ENCODE data around the gene GBP4.
"Not testable (repeated sequence)": the region's sequence is repeated elsewhere in the genome, so short reads cannot be mapped to it uniquely, and the experiment has no call there.

GBP4 gene, protein sequence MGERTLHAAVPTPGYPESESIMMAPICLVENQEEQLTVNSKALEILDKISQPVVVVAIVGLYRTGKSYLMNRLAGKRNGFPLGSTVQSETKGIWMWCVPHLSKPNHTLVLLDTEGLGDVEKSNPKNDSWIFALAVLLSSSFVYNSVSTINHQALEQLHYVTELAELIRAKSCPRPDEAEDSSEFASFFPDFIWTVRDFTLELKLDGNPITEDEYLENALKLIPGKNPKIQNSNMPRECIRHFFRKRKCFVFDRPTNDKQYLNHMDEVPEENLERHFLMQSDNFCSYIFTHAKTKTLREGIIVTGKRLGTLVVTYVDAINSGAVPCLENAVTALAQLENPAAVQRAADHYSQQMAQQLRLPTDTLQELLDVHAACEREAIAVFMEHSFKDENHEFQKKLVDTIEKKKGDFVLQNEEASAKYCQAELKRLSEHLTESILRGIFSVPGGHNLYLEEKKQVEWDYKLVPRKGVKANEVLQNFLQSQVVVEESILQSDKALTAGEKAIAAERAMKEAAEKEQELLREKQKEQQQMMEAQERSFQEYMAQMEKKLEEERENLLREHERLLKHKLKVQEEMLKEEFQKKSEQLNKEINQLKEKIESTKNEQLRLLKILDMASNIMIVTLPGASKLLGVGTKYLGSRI

DNA sequence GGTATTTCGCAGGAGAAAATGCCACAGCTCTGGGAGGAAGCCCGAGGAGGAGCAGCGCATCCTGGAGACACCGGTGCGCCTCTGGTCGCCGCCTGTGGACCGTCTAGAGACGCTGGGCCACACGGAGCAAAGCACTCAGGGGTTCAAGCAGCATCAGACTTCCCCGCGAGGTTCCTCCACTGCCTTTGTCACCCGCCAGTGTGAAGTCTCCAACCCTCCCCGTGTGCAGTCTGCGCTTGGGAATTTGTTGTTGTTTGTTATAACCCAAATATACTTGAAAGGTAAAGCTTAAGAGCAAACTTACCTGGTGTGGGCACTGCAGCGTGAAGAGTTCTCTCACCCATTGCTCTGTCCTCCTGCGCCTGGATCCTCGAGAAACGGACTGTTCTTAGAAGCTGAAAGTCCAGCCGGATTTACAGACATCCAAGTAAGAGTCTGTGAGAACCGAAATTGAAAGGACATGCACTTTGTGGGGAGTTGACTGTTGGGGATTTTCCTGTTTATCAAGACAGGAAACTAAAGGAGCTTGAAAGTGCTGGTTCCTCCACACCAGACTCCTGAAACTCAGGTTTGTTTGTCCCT, at the start of gene GBP4:
Gene GBP4 (minus strand): TSS at position 452 of the 582 bp plus-strand sequence. CDS start 108 bp downstream, at position 344.
- DNase-seq: peak; percentile 52

DNA sequence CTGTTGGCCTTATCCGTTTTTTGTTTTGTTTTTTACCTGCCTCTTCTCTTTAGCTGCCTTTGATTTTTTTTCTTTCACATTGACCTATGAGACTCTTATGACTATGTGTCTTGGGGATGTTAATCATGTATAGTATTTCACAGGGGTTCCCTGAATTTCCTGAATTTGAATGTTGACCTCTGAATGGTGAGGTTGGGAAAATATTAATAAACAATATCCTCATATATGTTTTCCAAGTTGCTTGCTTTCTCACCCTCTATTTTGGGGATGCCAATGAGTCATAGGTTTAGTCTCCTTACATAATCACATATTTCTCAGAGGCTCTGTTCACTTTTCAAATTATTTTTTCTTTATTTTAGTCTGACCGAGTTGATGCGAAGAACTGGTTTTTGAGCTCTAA, 44.3 kb upstream of the GBP4 start:
- no peak for DNase-seq

DNA sequence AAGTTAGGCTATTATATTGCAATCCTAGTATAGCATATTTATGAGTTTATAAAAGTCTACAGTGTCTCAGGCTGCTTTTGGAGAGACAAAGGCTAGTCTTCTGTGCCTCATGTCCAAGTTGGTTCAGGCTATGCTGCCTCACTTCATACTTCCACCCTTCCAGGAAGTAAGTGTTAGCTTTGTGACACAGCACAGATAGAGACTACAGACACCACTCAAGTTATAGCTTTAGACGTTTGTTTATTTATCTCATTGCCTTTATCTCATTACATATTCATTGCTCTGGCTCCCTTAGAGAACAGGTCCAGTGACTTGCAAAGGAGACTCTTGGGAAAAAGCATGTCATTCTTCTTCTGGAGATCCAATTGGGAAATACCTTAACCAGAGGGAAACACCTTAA, 22.6 kb upstream of the GBP4 start:
- DNase-seq: no peak

DNA sequence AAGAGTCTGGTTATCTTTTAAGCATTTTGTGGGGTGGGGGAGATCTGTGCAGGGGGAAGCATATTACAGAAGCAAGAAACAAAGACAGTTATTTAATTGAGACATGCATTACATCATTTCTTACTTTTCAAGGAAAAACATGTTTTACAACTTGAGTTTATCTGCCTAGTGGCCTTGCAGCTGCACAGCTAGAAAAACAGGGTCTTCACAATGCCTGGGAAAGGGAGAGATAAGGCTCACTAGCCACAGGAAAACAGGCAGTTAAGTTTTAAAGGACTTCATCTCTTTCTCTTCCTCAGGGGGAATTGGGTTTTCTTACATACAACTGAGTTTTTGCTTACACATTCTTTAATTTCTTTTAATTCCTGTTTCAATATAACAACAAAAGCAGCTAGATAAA, 21.1 kb upstream of the GBP4 start:
- DNase-seq: not testable (repeated sequence)

DNA sequence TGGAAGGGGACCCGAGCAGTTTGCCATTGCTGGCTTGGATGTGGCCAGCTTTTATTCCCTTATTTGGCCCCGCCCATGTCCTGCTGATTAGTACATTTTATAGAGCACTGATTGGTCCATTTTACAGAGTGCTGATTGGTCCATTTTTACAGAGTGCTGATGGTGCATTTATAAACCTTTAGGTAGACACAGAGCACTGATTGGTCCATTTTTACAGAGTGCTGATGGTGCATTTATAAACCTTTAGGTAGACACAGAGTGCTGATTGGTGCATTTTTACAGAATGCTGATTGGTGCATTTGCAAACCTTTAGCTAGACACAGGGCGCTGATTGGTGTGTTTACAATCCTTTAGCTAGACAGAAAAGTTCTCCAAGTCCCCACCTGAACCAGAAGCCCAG, 20.2 kb upstream of the GBP4 start:
- not testable (repeated sequence) for DNase-seq

DNA sequence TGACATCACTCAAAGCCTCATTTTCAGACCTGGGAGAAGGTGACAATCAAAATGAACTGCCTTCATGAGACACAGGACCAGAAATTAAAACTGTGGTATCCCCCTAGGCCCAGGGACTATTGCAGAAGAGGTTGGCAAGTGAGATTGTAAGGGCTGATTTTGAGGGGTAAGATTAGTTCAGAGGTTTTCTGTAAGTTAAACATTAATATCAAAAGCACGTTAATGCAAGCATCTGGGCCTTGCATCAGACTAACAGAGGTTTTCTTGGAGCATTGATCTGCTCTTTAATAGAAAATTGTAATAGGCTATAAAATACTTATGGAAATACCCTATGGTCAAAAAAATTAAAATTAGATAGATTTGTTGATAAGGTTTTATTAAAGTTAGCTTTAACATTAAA, 14.6 kb upstream of the GBP4 start:
- no peak for DNase-seq

DNA sequence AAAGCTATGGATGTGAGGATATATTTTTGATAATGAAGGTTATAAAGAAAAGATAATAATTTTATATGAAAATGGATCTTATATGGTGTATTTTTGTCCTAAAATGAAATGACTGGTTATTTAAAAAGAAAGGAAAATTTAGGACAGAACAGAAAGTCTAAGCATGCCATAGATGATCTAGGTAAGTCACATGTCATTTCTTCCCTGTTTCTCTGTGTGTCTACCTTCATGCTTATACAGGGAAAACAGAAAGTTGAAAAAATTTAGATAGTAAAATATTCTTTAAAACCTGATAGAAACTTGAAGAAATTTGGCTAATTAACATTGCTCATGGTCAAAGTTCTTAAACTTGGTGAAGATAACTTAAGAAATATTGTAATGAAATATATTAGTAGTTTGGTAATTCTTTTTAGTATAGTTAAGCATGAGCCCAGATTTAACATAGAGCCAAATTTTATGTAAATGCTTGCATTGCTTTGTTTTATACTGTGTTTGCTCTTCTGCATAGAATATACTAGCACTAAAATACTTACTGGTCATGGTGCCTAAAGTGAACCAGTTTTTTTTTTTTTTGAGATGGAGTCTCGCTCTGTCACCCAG, 12.4 kb upstream of the GBP4 start:
- no peak for DNase-seq

DNA sequence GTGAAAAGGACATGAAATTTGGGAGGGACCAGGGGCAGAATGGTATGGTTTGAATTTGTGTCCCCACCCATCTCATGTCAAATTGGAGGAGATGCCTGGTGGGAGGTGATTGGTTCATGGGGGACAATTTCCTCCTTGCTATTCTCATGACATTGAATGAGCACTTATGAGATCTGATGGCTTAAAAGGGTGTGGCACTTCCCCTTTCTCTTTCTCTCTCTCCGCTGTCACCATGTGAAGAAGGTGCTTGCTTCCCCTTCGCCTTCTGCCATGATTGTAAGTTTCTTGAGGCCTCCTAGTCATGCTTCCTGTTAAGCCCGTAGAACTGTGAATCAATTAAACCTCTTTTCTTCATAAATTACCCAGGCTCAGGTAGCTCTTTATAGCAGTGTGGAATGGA, 7.6 kb upstream of the GBP4 start:
- DNase-seq: no peak

DNA sequence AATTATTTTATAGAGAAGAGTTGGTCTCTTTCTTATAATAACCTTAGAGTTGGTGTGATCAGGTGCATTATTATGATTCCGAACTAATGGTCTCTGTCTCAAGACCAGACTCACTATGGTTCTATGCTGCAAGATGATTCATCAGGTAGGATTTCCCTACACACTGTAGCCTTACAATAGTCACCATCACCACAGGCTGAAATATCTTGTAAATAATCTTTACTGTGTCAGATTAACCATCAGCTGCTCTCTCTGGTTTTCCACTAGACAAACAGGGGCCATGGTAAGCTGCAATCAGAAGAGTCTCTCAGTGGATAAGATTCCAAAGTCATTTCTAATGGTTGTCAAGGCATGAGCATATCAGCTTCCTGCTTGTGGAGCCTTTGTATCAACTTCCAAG, 4.4 kb upstream of the GBP4 start:
- DNase-seq: no peak

DNA sequence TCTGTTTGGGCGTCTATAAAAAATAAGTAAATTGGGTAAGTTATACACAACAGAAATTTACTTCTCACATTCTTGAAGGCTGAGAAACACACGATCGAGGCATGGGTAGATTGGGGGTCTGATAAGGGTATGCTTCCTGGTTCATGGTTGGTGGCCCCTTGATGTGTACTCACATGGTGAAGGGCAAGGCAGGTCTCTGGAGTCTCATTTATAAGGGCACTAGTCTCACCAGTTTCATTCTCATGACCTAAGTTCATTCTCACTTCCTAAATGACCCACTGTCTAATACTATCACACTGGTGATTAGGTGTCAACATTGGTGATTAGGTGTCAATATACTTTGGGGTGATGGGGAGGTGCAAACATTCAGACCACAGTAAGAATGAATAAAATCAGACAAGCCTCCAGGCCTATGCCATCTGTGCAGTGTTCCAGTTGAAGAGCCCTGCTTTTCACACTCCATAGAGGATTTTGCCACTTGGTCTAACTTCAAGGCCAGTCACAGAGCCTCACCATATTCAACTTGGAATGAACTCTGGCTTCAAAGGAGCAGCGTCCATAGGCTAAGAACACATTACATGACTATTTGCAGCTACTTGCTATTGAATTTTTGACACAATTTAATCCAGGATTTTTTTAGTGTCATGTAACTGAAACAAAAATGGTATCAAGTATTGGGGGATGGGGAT, 2.5 kb upstream of the GBP4 start:
- no peak for DNase-seq

DNA sequence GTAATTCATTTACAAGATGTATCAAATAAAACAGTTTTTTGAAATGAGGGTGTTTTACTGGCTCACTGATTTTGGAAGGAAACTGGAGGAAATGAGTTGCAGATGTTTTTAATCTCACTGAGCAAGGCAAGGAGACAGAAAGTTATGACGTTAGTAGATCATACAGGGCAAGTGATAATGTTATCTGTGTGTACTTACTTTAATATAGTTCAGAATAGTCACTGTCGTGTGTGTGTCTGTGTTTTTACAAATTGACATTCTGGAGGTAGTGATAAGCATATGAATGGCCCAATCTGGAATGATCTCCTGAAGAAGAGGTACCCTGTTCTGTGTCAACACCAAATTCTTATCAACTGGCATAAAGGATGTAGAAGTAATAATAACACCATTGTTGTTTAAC, 1.9 kb upstream of the GBP4 start:
- no peak for DNase-seq

DNA sequence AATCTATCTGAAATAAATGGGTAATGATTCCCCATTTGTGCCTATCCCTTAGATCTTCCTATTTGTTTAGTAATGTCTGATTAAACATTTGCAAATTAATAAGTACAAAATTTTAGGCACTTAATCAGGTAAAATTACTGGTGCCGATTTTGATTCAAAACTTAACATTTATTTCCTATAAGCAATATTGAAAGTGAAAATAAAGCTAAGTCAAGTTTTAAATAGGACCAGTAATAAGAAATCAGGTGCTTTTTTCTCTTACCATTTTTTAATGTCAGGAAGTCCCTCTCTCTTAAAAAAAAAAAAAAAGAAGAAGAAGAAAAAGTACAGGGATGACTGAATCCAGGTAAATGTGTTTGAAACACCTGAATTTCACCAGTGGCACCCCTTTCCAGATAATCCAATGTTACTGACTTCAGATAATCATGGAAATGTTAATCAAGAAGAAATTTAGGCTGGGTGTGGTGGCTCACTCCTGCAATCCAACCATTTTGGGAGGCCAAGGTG, 836 bp upstream of the GBP4 start:
- DNase-seq: no peak

DNA sequence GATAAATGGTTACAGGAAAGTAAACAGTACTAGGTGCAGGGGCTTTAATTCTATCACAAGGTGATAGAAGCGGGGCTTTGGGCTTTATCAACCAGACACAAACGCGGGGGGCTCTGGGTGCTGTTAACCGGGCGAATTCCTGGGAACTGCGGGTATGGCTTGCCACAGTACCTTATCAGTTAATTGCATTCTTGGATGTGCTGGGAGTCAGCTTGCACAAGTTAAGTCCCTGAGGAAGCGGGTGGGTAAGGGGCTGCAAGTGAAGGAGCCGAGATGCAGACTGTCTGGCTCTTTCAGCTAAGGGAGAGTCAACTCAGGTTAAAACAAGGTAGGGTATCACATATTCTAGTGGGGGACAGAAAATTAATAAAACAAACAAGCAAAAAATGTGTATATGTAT, 661 bp downstream of the GBP4 start:
- DNase-seq: peak; percentile 15

DNA sequence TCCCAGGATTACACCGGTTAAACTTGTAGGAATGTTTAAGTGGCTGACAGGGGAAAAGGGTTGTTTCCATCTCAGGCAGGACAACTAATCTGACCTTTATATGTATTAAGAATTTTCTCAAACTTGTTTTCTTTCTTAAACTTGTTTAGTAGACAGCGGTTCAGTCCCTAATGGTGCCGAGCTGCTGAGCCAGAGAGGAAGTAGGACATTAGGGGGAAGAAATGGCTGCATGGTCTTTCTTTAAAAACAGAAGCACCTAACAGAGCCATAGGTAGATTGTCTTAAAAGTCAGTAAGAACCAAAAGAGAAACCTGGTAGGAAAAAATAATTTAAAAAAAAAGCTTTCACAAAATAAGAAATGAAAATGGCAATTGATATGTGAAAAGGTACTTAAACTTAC, 3.3 kb downstream of the GBP4 start:
- no peak for DNase-seq

DNA sequence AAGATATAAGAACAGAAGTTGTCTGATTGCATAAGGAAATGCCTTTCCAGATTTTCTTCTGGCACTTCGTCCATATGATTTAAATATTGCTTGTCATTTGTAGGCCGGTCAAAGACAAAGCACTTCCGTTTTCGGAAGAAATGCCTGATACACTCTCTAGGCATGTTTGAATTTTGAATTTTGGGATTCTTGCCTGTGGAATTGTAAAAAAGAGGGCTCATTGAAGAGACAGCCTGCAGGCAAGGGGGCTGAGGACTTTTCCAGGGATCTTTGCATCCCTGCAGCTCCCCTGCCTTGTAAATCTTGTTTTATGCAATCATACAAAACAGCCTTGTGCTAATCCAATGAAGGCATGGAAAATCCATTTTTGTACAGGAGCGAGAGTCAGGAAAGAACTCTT, 7.4 kb downstream of the GBP4 start:
- DNase-seq: no peak

DNA sequence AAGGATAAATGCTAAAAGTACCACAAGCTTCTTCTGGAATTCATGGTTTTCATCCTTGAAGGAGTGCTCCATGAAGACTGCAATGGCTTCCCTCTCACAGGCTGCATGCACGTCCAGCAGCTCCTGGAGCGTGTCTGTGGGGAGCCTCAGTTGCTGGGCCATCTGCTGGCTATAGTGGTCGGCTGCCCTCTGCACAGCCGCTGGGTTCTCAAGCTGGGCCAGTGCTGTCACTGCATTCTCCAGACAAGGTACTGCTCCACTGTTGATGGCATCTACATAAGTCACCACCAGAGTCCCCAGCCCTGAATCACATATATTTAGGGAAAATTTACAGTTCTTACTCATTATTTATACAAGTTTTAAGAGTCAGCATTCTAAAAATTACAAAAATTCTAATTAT, 8.7 kb downstream of the GBP4 start:
- no peak for DNase-seq

DNA sequence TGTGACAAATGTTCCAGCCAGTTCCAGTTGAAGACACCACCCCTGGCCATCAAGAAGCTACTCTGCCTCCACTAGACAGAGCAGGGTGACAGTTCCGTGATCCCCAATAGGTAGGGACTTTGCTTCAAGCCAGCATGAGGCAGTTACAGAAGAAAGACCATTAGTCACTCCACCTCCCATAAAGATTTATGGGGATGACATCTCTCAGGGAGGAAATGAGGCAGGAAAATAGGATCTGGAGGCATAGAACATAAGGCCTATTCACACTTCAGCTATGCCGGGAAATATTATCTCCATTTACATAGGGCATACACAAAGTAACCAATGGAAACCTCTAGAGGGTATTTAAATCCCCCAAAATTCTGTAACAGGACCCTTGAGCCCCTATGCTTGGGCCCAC, 19.4 kb downstream of the GBP4 start:
- DNase-seq: no peak

DNA sequence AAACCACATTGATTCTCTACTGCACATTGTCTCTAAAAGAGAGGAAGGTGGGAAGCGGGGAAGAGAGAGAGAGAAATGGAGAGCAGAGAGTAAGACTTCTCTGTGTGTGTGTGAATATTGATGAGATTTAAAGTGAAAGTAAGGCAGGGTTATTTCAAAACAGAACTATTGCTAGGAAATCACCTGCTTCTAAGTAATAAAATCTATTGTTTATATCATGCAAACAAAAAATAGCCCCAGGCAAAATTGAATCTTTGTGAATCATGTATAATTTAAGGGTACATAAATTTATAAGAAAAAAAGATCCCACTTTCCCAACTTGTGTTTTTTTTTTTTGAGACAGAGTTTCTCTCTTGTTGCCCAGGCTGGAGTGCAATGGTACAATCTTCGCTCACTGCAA, 21.8 kb downstream of the GBP4 start:
- DNase-seq: no peak

DNA sequence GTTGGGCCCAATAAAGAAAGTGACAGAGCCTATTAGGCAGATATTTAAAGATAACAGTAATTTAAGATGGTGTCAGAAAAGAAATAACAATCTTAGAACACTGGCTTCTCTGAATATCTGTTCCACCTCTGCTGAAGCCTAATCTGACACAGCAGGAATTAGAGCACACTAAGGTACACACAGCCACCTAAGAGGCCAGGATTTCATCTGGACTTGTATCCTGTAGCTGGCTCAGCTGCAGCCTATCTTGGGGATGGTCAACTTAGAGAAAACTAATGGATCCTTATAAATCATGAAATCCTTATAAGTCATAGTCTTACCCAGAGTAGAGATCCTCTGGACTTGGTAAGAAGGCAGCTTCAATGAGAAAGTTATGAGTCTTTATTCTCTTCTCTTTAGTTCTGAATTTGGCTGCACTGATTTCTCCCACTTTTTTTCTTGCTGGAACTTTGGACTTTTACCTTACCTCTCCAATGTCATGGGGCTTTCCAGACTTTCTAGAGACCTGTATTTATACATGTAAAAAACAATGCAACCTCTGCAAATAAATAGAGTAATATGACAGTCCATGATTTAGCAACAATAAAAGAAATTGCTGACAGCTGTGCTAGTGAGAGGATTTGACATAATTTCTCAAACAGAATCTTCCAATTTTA, 23.0 kb downstream of the GBP4 start, which contains the start of gene GBP7:
Gene GBP7 (minus strand): TSS at position 403 of the 656 bp plus-strand sequence. CDS start 4,068 bp downstream, outside the sequence.
- no peak for DNase-seq

DNA sequence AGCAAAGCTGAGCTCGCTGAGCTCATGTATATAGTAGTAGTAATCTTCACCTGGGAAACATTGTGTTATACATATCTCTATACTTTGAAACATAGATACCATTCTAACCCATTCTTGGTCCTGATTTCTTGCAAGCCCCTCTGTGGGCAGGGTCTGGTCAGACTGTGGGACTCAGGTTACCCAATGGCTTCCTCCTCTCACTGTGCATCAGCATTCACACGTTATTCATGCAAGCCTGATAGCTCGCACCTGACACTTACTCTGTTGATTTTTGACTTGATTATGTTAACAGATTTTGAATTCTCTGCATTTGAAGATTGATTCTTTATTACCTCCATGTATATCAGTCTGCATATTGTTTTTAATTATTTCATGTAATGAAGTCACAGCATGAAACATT, 24.3 kb downstream of the GBP4 start:
- no peak for DNase-seq

DNA sequence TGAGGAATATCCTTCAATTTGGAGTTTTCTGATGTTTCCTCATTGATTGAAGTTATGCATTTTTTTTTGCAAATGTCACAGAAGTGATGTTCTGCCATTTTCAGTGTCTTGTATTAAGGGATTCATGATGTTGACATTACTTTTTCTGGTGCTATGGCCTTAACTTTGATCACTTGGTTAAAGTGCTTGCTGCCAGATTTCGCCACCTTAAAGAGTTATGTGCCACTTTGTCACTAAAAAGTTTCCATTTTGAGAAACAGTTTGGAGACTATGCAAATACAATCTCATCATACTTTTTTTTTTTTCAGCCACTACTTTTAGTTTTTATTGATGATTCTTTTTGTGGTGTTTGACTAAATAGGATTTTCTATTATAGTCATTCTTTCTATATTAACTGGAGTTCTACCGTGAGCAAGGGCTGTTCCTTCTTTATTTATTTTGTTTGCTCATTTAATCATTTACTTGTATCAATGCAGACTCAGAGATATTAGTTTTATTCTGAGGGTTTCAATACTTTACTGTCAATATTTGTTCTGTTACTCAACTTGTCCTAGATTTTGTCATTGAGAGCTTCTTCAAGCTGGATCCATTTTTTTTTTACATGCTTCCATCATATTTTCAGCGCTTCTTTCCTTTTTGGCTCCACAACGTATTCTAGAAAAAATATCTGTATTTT, 26.1 kb downstream of the GBP4 start:
- DNase-seq: no peak

DNA sequence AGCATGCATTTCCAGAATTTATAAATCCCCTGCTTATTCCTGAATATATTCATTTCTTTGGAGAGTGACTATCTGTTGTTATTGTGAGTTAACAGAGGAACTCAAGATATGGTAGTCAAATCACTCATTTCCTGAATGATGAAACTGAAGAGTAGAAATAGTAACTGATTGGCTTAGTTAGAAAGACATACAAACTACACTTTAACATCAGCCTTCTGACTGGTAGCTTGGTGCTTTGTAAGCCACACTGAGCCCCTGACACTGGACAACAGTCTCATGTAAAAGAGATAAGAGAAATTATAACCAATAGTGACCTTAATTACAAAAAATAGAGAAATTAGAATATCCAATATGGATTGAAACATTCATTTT, 27.7 kb downstream of the GBP4 start:
- no peak for DNase-seq
